BJ (cell line): ENCODE measurements around the gene TMEM89. TPM values are rescaled to one million over a fixed set of nuclear protein-coding genes. Genes with fewer than 3 reads are reported as not detected.

ENCODE experiments used
- CTCF ChIA-PET: fragments of 350-600 bp; formaldehyde crosslinking; extraction: SDS; loops from one replicate; lab custom pipeline; 2021; ENCODE audit warnings: antibody characterized with exemption, inconsistent platforms; lab: Yijun Ruan, JAX
- POLR2A ChIA-PET: fragments of 300-600 bp; sonication (Branson Sonifier 250); formaldehyde crosslinking; extraction: SDS; loops from one replicate; lab custom pipeline; 2021; ENCODE audit warnings: antibody characterized with exemption; lab: Charles Lee
- DNase-seq: peaks from one replicate; pipeline ENCODE4 v3.0.0-alpha.2; 2011; ENCODE audit warnings: low read depth
- H3K27me3 ChIP-seq: 2 replicates; pipeline ENCODE4 v1.6.0; 2011; ENCODE audit warnings: low read length; ENCODE audit not compliant: control insufficient read depth, insufficient read depth
- H3K36me3 ChIP-seq: 2 replicates; pipeline ENCODE4 v1.5.1; 2011; ENCODE audit warnings: low read length; ENCODE audit not compliant: control insufficient read depth, insufficient read depth
- H3K4me3 ChIP-seq: 2 replicates; pipeline ENCODE4 v1.5.1; 2011; ENCODE audit warnings: low read depth, mild to moderate bottlenecking, control low read depth, low read length
- CTCF ChIP-seq: IDR thresholded peaks from 2 replicates; pipeline ENCODE4 v1.5.1; 2011; ENCODE audit warnings: low read depth, mild to moderate bottlenecking, control low read depth, inconsistent platforms, low read length, moderate library complexity; ENCODE audit not compliant: insufficient read depth
- polyA plus RNA-seq: library from polyadenylated mRNA; depleted of rRNA; stranded (reverse); fragments of >200 nt; gene quantifications from 2 replicates; pipeline ENCODE4 v1.2.3, GENCODE V29; 2011

The TMEM89 gene
- polyA plus RNA-seq, 1 experiment = not detected

GRCh38 chr3:48593337-48593736 is 28.2 kb downstream of the TMEM89 start:
- ChIA-PET CTCF (interaction anchor here (1.7 kb wide), 1 partner anchor 35 kb away, joined by 5 read pairs; no protein-coding TSS in a partner anchor), POLR2A (no interaction called here)
- DNase-seq = no peak
- H3K4me3 ChIP-seq = peak overlapping the region; percentile 61
- H3K27me3 ChIP-seq = no peaks in the 10 kb centered on the region
- no peak for TF ChIP-seq CTCF
- peaks cover 31% of the 10 kb centered on the region for H3K36me3 ChIP-seq

DNA sequence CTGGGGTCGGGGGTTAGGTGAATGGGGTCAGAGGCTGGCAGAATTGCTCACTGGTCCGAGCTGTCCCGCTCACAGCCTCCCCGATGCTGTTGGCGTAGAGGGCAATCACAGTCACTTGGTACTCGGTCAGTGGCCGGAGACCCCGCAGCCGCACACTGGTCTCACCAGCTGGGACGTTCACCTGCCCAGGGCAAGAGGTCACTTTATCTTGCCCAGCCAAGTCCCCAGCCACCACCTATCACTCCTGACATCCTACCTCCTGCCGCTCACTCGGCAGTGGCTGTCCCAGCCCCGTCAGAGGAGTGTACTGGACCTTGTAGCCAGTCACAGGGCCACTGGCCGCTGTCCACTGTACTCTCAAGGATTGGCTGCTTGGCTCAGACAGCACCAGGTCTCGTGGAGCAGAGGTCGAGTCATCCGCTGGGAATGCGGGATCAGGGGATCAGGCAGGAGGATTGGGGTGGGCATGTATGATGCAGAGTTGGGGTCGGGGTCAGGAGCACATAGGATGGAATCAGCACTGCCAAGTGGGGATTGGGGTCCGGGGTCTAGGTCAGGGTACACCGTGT is 29.0 kb downstream of the TMEM89 start:
- Histone ChIP-seq H3K27me3 (no peaks in the 10 kb centered on the region), H3K4me3 (no peak overlapping the region), H3K36me3 (peaks cover 37% of the 10 kb centered on the region)
- CTCF ChIA-PET = interaction anchor here (1.7 kb wide), 1 partner anchor 34 kb away, joined by 5 read pairs; no protein-coding TSS in a partner anchor
- no peak for TF ChIP-seq CTCF
- POLR2A ChIA-PET = no interaction called here
- DNase-seq = no peak

GRCh38 chr3:48591886-48592518 is 29.6 kb downstream of the TMEM89 start:
- H3K4me3 ChIP-seq = no peak overlapping the region
- peaks cover 43% of the 10 kb centered on the region for H3K36me3 ChIP-seq
- ChIA-PET CTCF (interaction anchor here (0.9 to 1.7 kb wide), 3 partner anchors 34 to 43 kb away, joined by 3 to 5 read pairs (median 5); partner anchors contain the start of gene SLC26A6), POLR2A (no interaction called here)
- no peaks in the 10 kb centered on the region for H3K27me3 ChIP-seq
- no peak for TF ChIP-seq CTCF
- no peak for DNase-seq

DNA sequence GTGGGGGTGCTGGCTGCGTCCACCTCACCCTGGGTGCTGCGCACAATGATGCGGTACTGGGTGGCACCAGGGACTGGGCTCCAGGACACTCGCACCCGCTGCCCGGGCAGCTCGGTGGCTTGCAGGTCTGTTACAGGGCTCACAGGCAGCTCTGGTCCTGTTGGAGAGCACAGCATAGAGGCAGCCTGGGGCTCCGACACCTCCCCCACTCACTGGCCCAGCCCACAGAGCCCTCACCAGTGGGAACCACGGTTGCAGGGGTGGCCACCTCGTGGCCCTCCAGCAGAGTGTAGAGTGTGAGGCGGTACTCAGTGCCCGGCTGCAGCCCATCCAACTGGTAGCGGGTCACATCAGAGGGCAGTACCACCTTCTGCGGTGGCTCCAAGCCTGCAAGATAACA is 30.1 kb downstream of the TMEM89 start:
- POLR2A ChIA-PET = no interaction called here
- Histone ChIP-seq H3K36me3 (peaks cover 48% of the 10 kb centered on the region), H3K27me3 (no peaks in the 10 kb centered on the region), H3K4me3 (no peak overlapping the region)
- DNase-seq = no peak
- TF ChIP-seq CTCF = no peak
- CTCF ChIA-PET = interaction anchor here (0.9 to 1.6 kb wide), 3 partner anchors 8 to 44 kb away, joined by 3 to 5 read pairs (median 3); partner anchors contain the start of gene SLC26A6

DNA sequence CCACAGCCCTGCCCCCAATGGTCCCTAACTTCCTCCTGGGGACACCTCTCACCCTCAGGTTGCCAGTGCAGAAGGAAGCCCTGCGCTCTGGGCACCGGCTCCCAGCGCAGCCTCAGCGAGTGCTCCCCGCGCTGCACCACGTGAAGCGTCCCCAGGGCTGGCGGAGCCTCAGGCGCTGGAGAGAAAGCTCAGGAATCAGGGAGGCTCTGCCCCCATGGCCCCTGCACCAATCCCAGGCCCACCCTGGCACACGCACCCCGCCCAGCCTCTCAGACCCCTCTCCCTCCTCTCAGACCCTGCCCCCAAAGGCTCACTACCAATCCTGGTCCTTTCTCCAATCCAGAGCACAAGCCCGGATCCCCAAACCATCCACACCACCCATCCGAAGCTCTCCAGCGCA is 33.3 kb downstream of the TMEM89 start:
- H3K27me3 ChIP-seq = no peaks in the 10 kb centered on the region
- CTCF ChIA-PET = no interaction called here
- no peak overlapping the region for H3K4me3 ChIP-seq
- no peak for TF ChIP-seq CTCF
- DNase-seq = no peak
- POLR2A ChIA-PET = no interaction called here
- H3K36me3 ChIP-seq = peaks cover 73% of the 10 kb centered on the region
